CD4-positive, alpha-beta T cell (primary cell): ENCODE results near the gene MBD3L5. TPM values are rescaled to one million over a fixed set of nuclear protein-coding genes. Genes with fewer than 3 reads are reported as not detected.
"Not testable (repeated sequence)": the region's sequence is repeated elsewhere in the genome, so short reads cannot be mapped to it uniquely, and the experiment has no call there.

Experiments
- ATAC-seq: fragments of 200-7000 bp; cut with Tn5 transposase; one replicate; pipeline ENCODE4 v1.10.0; 2022; ENCODE audit warnings: mild to moderate bottlenecking; ENCODE audit not compliant: poor library complexity
- CTCF ChIA-PET: fragments of 350-600 bp; sonication (Branson Sonifier 250); formaldehyde crosslinking; loops from one replicate; lab custom pipeline; 2021; ENCODE audit warnings: antibody characterized with exemption, inconsistent platforms; lab: Charles Lee
- POLR2A ChIA-PET: fragments of 350-600 bp; sonication (Branson Sonifier 250); formaldehyde crosslinking; loops from one replicate; lab custom pipeline; 2021; ENCODE audit warnings: antibody characterized with exemption, inconsistent platforms; lab: Charles Lee
- DNase-seq, 14 experiments: peaks; one replicate each; pipeline ENCODE4 v3.0.0-alpha.2; 2013 to 2020; ENCODE audit warnings: mixed read lengths in 2 of 14
- H3K27ac ChIP-seq, 2 donors: one replicate each; pipeline versions ENCODE4 v1.5.1 to v1.7.0; 2013; ENCODE audit warnings: low read length in 2 of 2, low read depth in 1 of 2, mild to moderate bottlenecking in 1 of 2
- H3K27me3 ChIP-seq, 2 experiments: 1 replicate in 1 of 2; 2 replicates in 1 of 2; pipeline versions ENCODE4 v1.6.1 to v1.7.0; 2013; ENCODE audit warnings: low read length in 2 of 2, control low read depth in 1 of 2, mild to moderate bottlenecking in 1 of 2, moderate library complexity in 1 of 2; ENCODE audit not compliant: insufficient read depth in 2 of 2, control insufficient read depth in 1 of 2
- H3K36me3 ChIP-seq: one replicate; pipeline ENCODE4 v1.6.1; 2013; ENCODE audit warnings: low read length, control low read depth; ENCODE audit not compliant: insufficient read depth
- H3K4me1 ChIP-seq: one replicate; pipeline ENCODE4 v1.6.1; 2013; ENCODE audit warnings: low read length, control low read depth; ENCODE audit not compliant: insufficient read depth
- H3K4me3 ChIP-seq: one replicate; pipeline ENCODE4 v1.5.1; 2013; ENCODE audit warnings: mild to moderate bottlenecking, low read length, moderate library complexity
- H3K9me3 ChIP-seq, 2 experiments: 1 replicate in 1 of 2; 2 replicates in 1 of 2; pipeline versions ENCODE4 v1.6.1 to v1.7.0; 2013; ENCODE audit warnings: low read length in 2 of 2, mild to moderate bottlenecking in 2 of 2, control low read depth in 1 of 2, moderate library complexity in 1 of 2; ENCODE audit not compliant: control insufficient read depth in 1 of 2, insufficient read depth in 1 of 2
- H3K27ac Mint-ChIP-seq: one replicate; pipeline ENCODE4 v1.8.0; 2020; ENCODE audit warnings: mixed read lengths
- H3K27me3 Mint-ChIP-seq: one replicate; pipeline ENCODE4 v1.8.0; 2021; ENCODE audit warnings: mixed read lengths
- H3K36me3 Mint-ChIP-seq: one replicate; pipeline ENCODE4 v1.8.0; 2021; ENCODE audit warnings: low read depth, mixed read lengths
- H3K4me1 Mint-ChIP-seq: one replicate; pipeline ENCODE4 v1.8.0; 2021; ENCODE audit warnings: low read depth, mixed read lengths
- H3K4me3 Mint-ChIP-seq: one replicate; pipeline ENCODE4 v1.8.0; 2020; ENCODE audit warnings: mild to moderate bottlenecking, mixed read lengths
- H3K9me3 Mint-ChIP-seq: one replicate; pipeline ENCODE4 v1.8.0; 2020; ENCODE audit warnings: mixed read lengths
- intact Hi-C, 2 experiments: fragments of 100-400 bp; cut with DNase I in 1 of 2; cut with micrococcal nuclease in 1 of 2; formaldehyde crosslinking; loops; one replicate each; pipeline versions ENCODE4 v1.15.1 to v1.9.0; 2023 to 2025; cut with DNase I, micrococcal nuclease
- total RNA-seq, 174 experiments: library from RNA in 2 of 174; stranded (reverse) in 2 of 174; gene quantifications; one replicate each; pipeline ENCODE4 v1.2.3 and lab custom pipeline; 2021 to 2026
- TF ChIP-seq, protein P1 (sequence below): fragments of 200-600 bp; IDR thresholded peaks from one replicate; pipeline ENCODE4 v1.8.0; 2022; ENCODE audit warnings: antibody characterized with exemption, mild to moderate bottlenecking

Gene MBD3L5
- total RNA-seq, 2 experiments from 2014 or later: not detected

- H3K4me1 Mint-ChIP-seq, H3K4me3 Mint-ChIP-seq, H3K9me3 ChIP-seq, DNase-seq, ATAC-seq, POLR2A ChIA-PET, H3K4me1 ChIP-seq, H3K27me3 Mint-ChIP-seq, H3K27ac Mint-ChIP-seq, H3K36me3 ChIP-seq, H3K9me3 Mint-ChIP-seq, H3K27me3 ChIP-seq, CTCF ChIA-PET, H3K27ac ChIP-seq, intact Hi-C loops, H3K4me3 ChIP-seq, H3K36me3 Mint-ChIP-seq: not testable (repeated sequence)
Measured at GRCh38 chr19:7056371-7056770, 26.0 kb downstream of the MBD3L5 start.

DNA sequence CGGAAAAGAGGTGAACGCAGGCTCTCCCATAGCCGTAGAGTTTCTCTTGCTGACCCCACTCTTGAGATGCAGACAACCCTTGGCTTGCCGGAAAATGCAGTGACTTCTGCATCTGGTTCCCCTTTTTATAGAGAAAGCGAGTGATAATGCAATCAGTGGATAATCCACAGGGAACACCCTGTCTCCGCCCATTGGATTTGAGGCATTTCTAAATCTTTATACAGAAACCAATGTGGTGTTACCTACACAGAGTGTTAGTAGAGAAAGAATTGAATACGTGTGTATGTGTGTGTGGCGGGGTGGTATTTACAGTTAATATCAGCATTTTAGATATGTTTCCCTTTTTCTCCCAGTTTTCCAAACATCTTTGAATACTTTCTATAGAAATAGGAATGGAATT lies 28.2 kb downstream of the MBD3L5 start, which contains the start of gene MBD3L3:
Gene MBD3L3 (minus strand): TSS at position 101 of the 400 bp plus-strand sequence. CDS start 71 bp downstream, at position 30.
- H3K9me3 ChIP-seq, H3K4me1 ChIP-seq, H3K27me3 Mint-ChIP-seq, H3K9me3 Mint-ChIP-seq, ATAC-seq, H3K27me3 ChIP-seq, H3K4me3 ChIP-seq, H3K27ac ChIP-seq, H3K4me3 Mint-ChIP-seq, POLR2A ChIA-PET, CTCF ChIA-PET, H3K36me3 ChIP-seq, DNase-seq, H3K36me3 Mint-ChIP-seq, H3K4me1 Mint-ChIP-seq, H3K27ac Mint-ChIP-seq, intact Hi-C loops: not testable (repeated sequence)

- POLR2A ChIA-PET, H3K9me3 ChIP-seq, H3K27me3 ChIP-seq, CTCF ChIA-PET, H3K27me3 Mint-ChIP-seq, H3K9me3 Mint-ChIP-seq, intact Hi-C loops, H3K4me1 Mint-ChIP-seq, H3K27ac ChIP-seq, H3K4me3 ChIP-seq, H3K36me3 ChIP-seq, H3K4me1 ChIP-seq, H3K27ac Mint-ChIP-seq, H3K36me3 Mint-ChIP-seq, H3K4me3 Mint-ChIP-seq: not testable (repeated sequence)
- ATAC-seq: peak; percentile 48
- peak in 1 of 14 experiments; percentile 43 for DNase-seq
Measured at GRCh38 chr19:7059977-7060376, 29.6 kb downstream of the MBD3L5 start.

DNA sequence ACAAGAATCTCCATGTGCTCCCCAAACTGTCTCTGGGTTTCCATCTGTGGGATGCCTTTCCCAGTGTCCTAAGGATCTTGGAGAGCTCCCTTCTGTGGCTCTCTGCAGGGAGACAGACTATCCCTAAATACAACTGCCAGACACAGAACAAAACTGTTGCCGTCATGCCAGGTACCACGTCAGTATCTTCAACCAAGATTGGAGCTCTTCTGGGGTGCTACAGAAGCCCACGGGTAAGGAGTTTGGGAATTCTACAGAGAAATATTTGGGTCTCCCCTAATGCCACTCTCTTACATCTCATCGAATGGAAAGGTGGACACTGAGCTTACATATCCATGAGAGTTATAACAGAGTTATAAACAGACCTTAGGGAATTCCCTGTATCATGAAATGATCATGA lies 33.0 kb downstream of the MBD3L5 start:
- Mint-ChIP-seq H3K27me3 (no peaks in the 10 kb centered on the region), H3K4me1 (no peaks in the 10 kb centered on the region), H3K9me3 (no peaks in the 10 kb centered on the region), H3K36me3 (no peaks in the 10 kb centered on the region), H3K27ac (no peak overlapping the region), H3K4me3 (no peak overlapping the region)
- CTCF ChIA-PET: interaction anchor here (0.6 kb wide), 1 partner anchor 33 kb away, joined by 3 read pairs; no protein-coding TSS in a partner anchor
- Histone ChIP-seq H3K36me3 (no peaks in the 10 kb centered on the region), H3K27me3 (no peaks in the 10 kb centered on the region), H3K27ac (no peak overlapping the region), H3K4me3 (no peak overlapping the region), H3K4me1 (peaks cover 3% of the 10 kb centered on the region), H3K9me3 (no peaks in the 10 kb centered on the region)
- DNase-seq (peak in 1 of 14 experiments; percentile 2), ATAC-seq (no peak)
- TF ChIP-seq, protein P1, sequence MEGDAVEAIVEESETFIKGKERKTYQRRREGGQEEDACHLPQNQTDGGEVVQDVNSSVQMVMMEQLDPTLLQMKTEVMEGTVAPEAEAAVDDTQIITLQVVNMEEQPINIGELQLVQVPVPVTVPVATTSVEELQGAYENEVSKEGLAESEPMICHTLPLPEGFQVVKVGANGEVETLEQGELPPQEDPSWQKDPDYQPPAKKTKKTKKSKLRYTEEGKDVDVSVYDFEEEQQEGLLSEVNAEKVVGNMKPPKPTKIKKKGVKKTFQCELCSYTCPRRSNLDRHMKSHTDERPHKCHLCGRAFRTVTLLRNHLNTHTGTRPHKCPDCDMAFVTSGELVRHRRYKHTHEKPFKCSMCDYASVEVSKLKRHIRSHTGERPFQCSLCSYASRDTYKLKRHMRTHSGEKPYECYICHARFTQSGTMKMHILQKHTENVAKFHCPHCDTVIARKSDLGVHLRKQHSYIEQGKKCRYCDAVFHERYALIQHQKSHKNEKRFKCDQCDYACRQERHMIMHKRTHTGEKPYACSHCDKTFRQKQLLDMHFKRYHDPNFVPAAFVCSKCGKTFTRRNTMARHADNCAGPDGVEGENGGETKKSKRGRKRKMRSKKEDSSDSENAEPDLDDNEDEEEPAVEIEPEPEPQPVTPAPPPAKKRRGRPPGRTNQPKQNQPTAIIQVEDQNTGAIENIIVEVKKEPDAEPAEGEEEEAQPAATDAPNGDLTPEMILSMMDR: no peak
- POLR2A ChIA-PET: interaction anchor here (1.2 to 1.5 kb wide), 3 partner anchors 36 to 285 kb away, joined by 3 to 5 read pairs (median 4); partner anchors contain the start of gene ARHGEF18
- intact Hi-C loops: no loop called here
